HG02588 (cell line): Measurements from ENCODE around the gene FBL.
A peak's percentile ranks its signal among the peaks of the same experiment; 100 is the strongest.
"Not testable (repeated sequence)": the region's sequence is repeated elsewhere in the genome, so short reads cannot be mapped to it uniquely, and the experiment has no call there.

ENCODE experiments used
- ATAC-seq: cut with Tn5 transposase; IDR thresholded peaks from one replicate; pipeline ENCODE4 v1.9.1; 2021; ENCODE audit warnings: mild to moderate bottlenecking, moderate library complexity; ENCODE audit not compliant: unreplicated experiment

Gene FBL

GRCh38 chr19:39825531-39826076 lies 20.6 kb downstream of the FBL start:
- no peak for ATAC-seq

- no peak for ATAC-seq
These were observed 21.1 kb downstream of the FBL start for GRCh38 chr19:39825093-39825463.

GRCh38 chr19:39824143-39825092 lies 21.8 kb downstream of the FBL start:
- peak; percentile 81 for ATAC-seq

GRCh38 chr19:39823686-39824085 lies 22.5 kb downstream of the FBL start:
- ATAC-seq, result no peak

DNA sequence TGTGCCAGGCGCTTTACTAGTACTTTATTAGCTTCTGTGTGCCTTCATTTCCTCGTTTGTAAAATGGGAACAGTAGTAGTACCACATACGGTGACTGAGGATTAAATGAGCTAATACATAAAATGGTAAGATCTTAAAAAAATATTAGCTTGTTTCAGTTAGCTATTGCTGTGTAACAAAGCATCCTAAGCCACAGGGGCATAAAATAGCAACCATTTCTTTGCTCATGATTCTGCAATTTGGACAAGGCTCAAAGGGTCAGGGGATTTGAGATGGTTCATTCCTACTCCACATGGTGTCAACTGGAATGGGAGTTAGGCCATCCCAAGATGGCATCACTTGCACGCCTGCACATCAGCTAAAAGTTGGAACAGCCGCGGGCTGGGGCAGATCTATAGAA lies 25.5 kb downstream of the FBL start:
- no peak for ATAC-seq

- ATAC-seq, result no peak
These were observed 26.4 kb downstream of the FBL start for GRCh38 chr19:39819786-39820185.

- ATAC-seq, result no peak
These were observed 27.5 kb downstream of the FBL start for GRCh38 chr19:39818626-39819097.

- no peak for ATAC-seq
These were observed 28.2 kb downstream of the FBL start for GRCh38 chr19:39817888-39818561.

DNA sequence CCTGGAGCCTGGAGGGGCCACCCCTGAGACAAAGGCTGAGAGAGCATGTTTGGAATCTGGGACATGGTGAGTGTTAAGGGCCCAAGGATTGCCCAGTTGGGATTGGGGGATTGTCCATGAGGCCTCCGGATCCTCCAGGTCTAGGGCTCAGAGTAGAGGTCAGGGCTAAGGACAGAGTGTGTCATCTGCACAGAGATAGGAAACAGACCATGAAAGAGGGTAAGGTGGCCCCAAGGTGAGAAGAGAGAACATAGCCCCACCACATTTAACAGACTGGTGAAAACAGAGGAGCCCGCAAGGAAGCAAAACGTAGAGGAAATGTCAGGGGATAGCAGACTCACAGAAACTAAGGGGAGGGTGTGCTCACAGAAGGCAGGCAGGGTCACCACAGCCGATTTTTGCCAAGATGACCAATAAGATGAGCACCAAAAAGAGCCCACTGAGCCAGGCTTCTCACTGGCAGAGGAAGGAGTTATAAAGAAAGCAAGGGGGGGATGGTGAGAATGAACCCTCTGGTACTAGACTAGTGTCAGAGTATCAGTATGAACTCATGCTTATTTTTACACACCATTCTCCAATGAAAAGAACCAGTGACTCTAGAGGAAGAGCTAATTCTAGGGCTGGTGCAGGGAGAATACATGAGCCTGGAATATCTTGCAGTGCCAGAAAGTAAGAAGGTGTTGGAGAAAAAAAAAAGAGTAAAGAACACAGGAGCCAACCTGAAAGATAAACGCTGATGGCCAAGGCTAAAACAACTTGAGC lies 29.7 kb downstream of the FBL start:
- no peak for ATAC-seq

DNA sequence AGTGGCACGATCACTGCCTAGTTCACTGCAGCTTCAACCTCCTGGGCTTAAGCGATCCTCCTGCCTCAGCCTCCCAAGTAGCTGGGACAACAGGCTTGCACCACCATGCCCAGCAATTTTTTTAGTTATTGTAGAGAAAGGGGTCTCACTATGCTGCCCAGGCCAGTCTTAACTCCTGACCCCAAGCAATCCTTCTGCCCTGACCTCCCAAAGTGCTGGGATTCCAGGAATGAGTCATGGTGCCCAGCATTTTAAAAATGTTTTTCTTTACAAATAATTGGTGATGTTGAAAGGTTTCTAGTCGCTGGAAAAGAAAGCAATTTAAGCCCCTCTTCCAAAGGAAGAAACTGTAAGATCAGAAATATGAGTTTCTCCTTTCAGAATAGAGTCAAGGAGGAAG lies 31.6 kb downstream of the FBL start:
- no peak for ATAC-seq

DNA sequence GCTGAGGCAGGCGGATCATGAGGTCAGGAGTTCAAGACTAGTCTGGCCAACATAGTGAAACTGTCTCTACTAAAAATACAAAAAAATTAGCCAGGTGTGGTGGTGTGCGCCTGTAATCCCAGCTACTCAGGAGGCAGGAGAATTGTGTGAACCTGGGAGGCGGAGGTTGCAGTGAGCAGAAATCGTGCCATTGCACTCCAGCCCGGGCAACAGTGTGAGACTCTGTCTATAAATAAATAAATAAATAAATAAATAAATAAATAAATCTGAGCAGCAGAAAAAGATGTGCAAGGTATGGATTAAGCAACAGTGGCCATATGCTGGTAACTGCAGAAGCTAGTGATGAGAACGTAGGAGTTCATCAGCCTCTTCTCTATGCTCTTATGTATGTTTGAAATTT lies 32.1 kb downstream of the FBL start:
- ATAC-seq, result not testable (repeated sequence)

- ATAC-seq, result no peak
These were observed 32.8 kb downstream of the FBL start for GRCh38 chr19:39813264-39813993.

GRCh38 chr19:39811064-39811463 lies 35.1 kb downstream of the FBL start:
- ATAC-seq, result no peak

- no peak for ATAC-seq
These were observed 35.8 kb downstream of the FBL start for GRCh38 chr19:39810424-39810823.

- no peak for ATAC-seq
These were observed 36.8 kb downstream of the FBL start for GRCh38 chr19:39809368-39809767.

- ATAC-seq, result not testable (repeated sequence)
These were observed 37.5 kb downstream of the FBL start for GRCh38 chr19:39808688-39809087.

- ATAC-seq, result no peak
These were observed 38.3 kb downstream of the FBL start for GRCh38 chr19:39807846-39808364.

DNA sequence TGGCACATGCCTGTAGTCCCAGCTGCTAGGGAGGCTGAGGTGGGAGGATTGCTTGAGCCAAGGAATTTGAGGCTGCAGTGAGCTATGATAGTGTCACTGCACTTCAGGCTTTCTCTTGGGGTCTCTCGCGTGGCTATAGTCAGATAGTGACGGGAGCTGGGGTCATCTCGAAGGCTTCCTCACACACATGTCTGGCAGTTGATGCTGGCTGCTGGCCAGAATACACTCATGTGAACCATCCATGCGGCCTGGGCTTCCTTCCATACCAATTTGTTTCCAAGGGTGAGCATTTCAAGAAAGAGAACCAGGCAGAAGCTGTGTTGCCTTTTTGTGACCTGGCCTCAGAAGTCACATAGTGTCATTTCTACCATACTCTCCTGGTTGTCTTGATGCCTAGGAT lies 41.1 kb downstream of the FBL start:
- no peak for ATAC-seq

DNA sequence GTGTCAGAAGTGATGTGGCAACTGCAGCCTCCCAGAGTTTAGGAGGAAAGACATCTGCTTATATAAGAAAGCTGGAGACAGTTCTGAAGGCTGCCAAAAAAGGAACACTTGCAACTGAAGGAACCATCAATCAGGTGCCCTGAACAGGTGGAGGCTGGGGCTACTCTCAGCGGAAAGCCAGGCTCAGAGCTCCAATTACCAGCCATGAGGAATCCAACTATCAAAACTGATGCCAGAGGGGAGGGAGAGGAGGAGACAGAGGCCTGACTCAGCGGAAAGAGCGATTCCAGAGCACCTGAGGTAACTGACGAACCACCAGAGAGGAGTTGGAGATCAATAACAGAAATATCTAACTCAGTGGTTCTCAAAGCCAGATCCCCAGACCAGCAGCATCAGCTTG lies 43.2 kb downstream of the FBL start:
- no peak for ATAC-seq

DNA sequence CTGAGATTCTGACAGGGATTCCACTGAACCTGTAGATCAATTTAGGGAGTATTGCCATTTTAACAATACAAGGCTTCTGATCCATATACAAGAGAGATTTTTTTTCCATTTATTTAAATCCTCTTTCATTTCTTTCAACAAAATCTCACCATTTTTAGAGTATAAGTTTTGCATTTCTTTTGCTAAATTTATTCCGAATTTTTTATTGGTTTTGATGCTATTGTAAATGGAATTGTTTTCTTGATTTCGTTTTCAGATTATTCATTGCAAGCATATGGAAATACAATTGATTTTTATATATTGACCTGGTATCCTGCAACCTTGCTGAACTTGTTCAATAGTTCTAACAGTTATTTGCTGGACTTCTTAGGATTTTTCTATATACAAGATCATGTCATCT lies 49.1 kb downstream of the FBL start:
- no peak for ATAC-seq
